HepG2 (cell line): Measurements from ENCODE around the gene SF3A2. TPM values are rescaled to one million over a fixed set of nuclear protein-coding genes. Genes with fewer than 3 reads are reported as not detected.

Source experiments
- ATF2 ChIP-seq: sonication (generic); formaldehyde crosslinking; IDR thresholded peaks from 2 replicates; pipeline ENCODE4 v1.4.0; 2020; ENCODE audit warnings: missing genetic modification reagents
- ATF7 ChIP-seq, 2 experiments: fragments of 450-650 bp in 1 of 2; sonication (generic) in 1 of 2; formaldehyde crosslinking in 1 of 2; IDR thresholded peaks; 2 replicates each; pipeline versions ENCODE4 v1.4.0 to v1.6.1; 2016 to 2020; ENCODE audit warnings: antibody characterized with exemption in 1 of 2, mild to moderate bottlenecking in 1 of 2, missing genetic modification reagents in 1 of 2
- CEBPG ChIP-seq: IDR thresholded peaks from 2 replicates; pipeline ENCODE4 v1.6.1; 2016
- CSRNP1 ChIP-seq: sonication (generic); formaldehyde crosslinking; IDR thresholded peaks from 2 replicates; pipeline ENCODE4 v1.8.1; 2023; ENCODE audit warnings: mild to moderate bottlenecking, missing genetic modification reagents
- ELF4 ChIP-seq: sonication (generic); formaldehyde crosslinking; IDR thresholded peaks from 2 replicates; pipeline ENCODE4 v1.5.0; 2020; ENCODE audit warnings: missing genetic modification reagents, mild to moderate bottlenecking, moderate library complexity, borderline replicate concordance
- FOXP4 ChIP-seq: sonication (generic); formaldehyde crosslinking; IDR thresholded peaks from 2 replicates; pipeline ENCODE4 v1.4.0; 2020; ENCODE audit warnings: missing genetic modification reagents
- HMGXB4 ChIP-seq, 2 experiments: sonication (generic) in 1 of 2; formaldehyde crosslinking in 1 of 2; IDR thresholded peaks; 2 replicates each; pipeline versions ENCODE4 v1.4.0 to v1.6.1; 2018 to 2020; ENCODE audit warnings: missing genetic modification reagents in 2 of 2, borderline replicate concordance in 1 of 2, low read depth in 1 of 2, mild to moderate bottlenecking in 1 of 2, missing biosample characterization in 1 of 2
- KDM5B ChIP-seq: sonication (generic); formaldehyde crosslinking; IDR thresholded peaks from 2 replicates; pipeline ENCODE4 v1.4.0; 2020; ENCODE audit warnings: missing genetic modification reagents, mild to moderate bottlenecking, borderline replicate concordance
- RXRA ChIP-seq: sonication (generic); formaldehyde crosslinking; IDR thresholded peaks from 2 replicates; pipeline ENCODE4 v1.5.1; 2020; ENCODE audit warnings: missing genetic modification reagents
- RXRB ChIP-seq: IDR thresholded peaks from 2 replicates; pipeline ENCODE4 v1.6.1; 2016; ENCODE audit warnings: borderline replicate concordance, missing genetic modification reagents, missing compliant biosample characterization
- SSRP1 ChIP-seq: IDR thresholded peaks from 2 replicates; pipeline ENCODE4 v1.6.1; 2016; ENCODE audit warnings: control low read depth
- STAG1 ChIP-seq: sonication (generic); formaldehyde crosslinking; IDR thresholded peaks from 2 replicates; pipeline ENCODE4 v1.4.0; 2020; ENCODE audit warnings: missing genetic modification reagents
- UBTF ChIP-seq: sonication (generic); formaldehyde crosslinking; IDR thresholded peaks from 2 replicates; pipeline ENCODE4 v1.4.0; 2020; ENCODE audit warnings: mild to moderate bottlenecking, missing genetic modification reagents
- ZFX ChIP-seq: sonication (generic); formaldehyde crosslinking; IDR thresholded peaks from 2 replicates; pipeline ENCODE4 v1.4.0; 2020; ENCODE audit warnings: mild to moderate bottlenecking, low read depth, missing genetic modification reagents, moderate library complexity
- ZNF564 ChIP-seq: sonication (generic); formaldehyde crosslinking; IDR thresholded peaks from 2 replicates; pipeline ENCODE4 v1.8.1; 2023; ENCODE audit warnings: mild to moderate bottlenecking, missing genetic modification reagents
- ZNF747 ChIP-seq: sonication (generic); formaldehyde crosslinking; IDR thresholded peaks from 2 replicates; pipeline ENCODE4 v1.8.1; 2023; ENCODE audit warnings: missing genetic modification reagents, mild to moderate bottlenecking, borderline replicate concordance
- ZSCAN20 ChIP-seq: sonication (generic); formaldehyde crosslinking; IDR thresholded peaks from 2 replicates; pipeline ENCODE4 v1.4.0; 2020; ENCODE audit warnings: missing genetic modification reagents, mild to moderate bottlenecking, borderline replicate concordance
- ZZZ3 ChIP-seq: sonication (generic); formaldehyde crosslinking; IDR thresholded peaks from 2 replicates; pipeline ENCODE4 v1.4.0; 2020; ENCODE audit warnings: missing genetic modification reagents, mild to moderate bottlenecking, borderline replicate concordance
- polyA plus RNA-seq, 8 experiments: library from polyadenylated mRNA; depleted of rRNA in 3 of 8; stranded (reverse) in 7 of 8; unstranded in 1 of 8; fragments of >200 nt; fragmentation: Illumina TruSeq in 4 of 8; extraction: Trizol in 4 of 8; gene quantifications; 2 replicates each; pipeline versions ENCODE4 v1.2.1 to v1.2.3, GENCODE V29; 2011 to 2016; ENCODE audit warnings: low read depth in 4 of 8, missing spikeins in 1 of 8, mixed read lengths in 1 of 8; ENCODE audit not compliant: insufficient read depth in 1 of 8
- total RNA-seq, 5 experiments: library from RNA; depleted of rRNA; stranded (reverse); fragments of >200 nt; fragmentation: Illumina TruSeq; extraction: Trizol; gene quantifications; 2 replicates each; pipeline ENCODE4 v1.2.3, GENCODE V29; 2016; ENCODE audit warnings: low read depth in 1 of 5

SF3A2 gene
- total and polyA plus RNA-seq, 2 of the 13 experiments (the other 11 are each of a cell fraction or from before 2014, with no cell fraction given) = 8.6 to 8.8 TPM

GRCh38 chr19:2270423-2271233 is 34.0 kb downstream of the SF3A2 start (continued):
- peak; percentile 43; the same call in 1 of the 2 replicates for TF ChIP-seq ZFX (CRISPR knock-in tag)
- 0 out of 2 replicates have a peak, but pooled peaks have one; percentile 10 for TF ChIP-seq KDM5B (CRISPR knock-in tag)
- no peak for TF ChIP-seq ATF7 (IDR thresholded peaks at IDR 0.05)
- 0 out of 2 replicates have a peak, but pooled peaks have one; percentile 23 for TF ChIP-seq ATF7 (CRISPR knock-in tag; IDR thresholded peaks at IDR 0.05)
- TF ChIP-seq ZNF564 = no peak
- TF ChIP-seq CEBPG (CRISPR knock-in tag) = peak; percentile 90
- TF ChIP-seq ATF2 (CRISPR knock-in tag) = peak; percentile 34; the same call in 1 of the 2 replicates
- no peak for TF ChIP-seq STAG1 (CRISPR knock-in tag)
- 0 out of 2 replicates have a peak, but pooled peaks have one; percentile 10 for TF ChIP-seq ZNF747 (CRISPR knock-in tag)
- TF ChIP-seq RXRA = peak; percentile 53; the same call in 1 of the 2 replicates
- TF ChIP-seq ZZZ3 (CRISPR knock-in tag) = no peak
- no peak for TF ChIP-seq ELF4 (CRISPR knock-in tag)
- TF ChIP-seq ZSCAN20 (CRISPR knock-in tag) = peak; percentile 55
- peak in 1 of 2 experiments; percentile 38; a peak in 1 of 4 replicates for TF ChIP-seq HMGXB4 (CRISPR knock-in tag; IDR thresholded peaks at IDR 0.05; ENCODE audit: borderline replicate concordance in 1 of 2, low read depth in 1 of 2)
- no peak for TF ChIP-seq FOXP4
- TF ChIP-seq SSRP1 = no peak
- TF ChIP-seq CSRNP1 (CRISPR knock-in tag) = no peak
- TF ChIP-seq UBTF (CRISPR knock-in tag) = peak; percentile 56
- 0 out of 2 replicates have a peak, but pooled peaks have one; percentile 12 for TF ChIP-seq RXRB (CRISPR knock-in tag)
